ENCODE measurements around the gene UBXN11. TPM values are rescaled to one million over a fixed set of nuclear protein-coding genes. Genes with fewer than 3 reads are reported as not detected.

Gene UBXN11
- total RNA-seq, 4 donors from 2014 or later: 3.7 to 12.1 (median 10.5) TPM

GRCh38 chr1:26265405-26265804 is 41.0 kb downstream of the UBXN11 start:
- no peak for TF ChIP-seq POLR2A (IDR thresholded peaks at IDR 0.05)
- TF ChIP-seq EP300 (IDR thresholded peaks at IDR 0.05): no peak
- TF ChIP-seq CTCF (IDR thresholded peaks at IDR 0.05): no peak
- TF ChIP-seq POLR2AphosphoS5 (IDR thresholded peaks at IDR 0.05): no peak
- 100% methylated on average over 1 of the region's 1 CpG for WGBS, 2 donors (ENCODE audit: low coverage in 1 of 2)

GRCh38 chr1:26263212-26263611 is 43.2 kb downstream of the UBXN11 start:
- H3K27ac ChIP-seq: no peak overlapping the region
- H3K4me1 ChIP-seq: no peaks in the 10 kb centered on the region
- H3K9me3 ChIP-seq: no peaks in the 10 kb centered on the region
- no peak for ATAC-seq
- 85% methylated on average over 3 of the region's 5 CpGs; no CpG with 5 or more reads in 1 of the 2 donors for WGBS, 2 donors (ENCODE audit: low coverage in 1 of 2)
- H3K36me3 ChIP-seq: peaks cover 0 to 81% of the 10 kb centered on the region in 2 donors
- H3K27me3 ChIP-seq: no peaks in the 10 kb centered on the region
- H3K4me3 ChIP-seq: no peak overlapping the region
- TF ChIP-seq CTCF (IDR thresholded peaks at IDR 0.05): no peak
- no peak for TF ChIP-seq POLR2A (IDR thresholded peaks at IDR 0.05)
- TF ChIP-seq EP300 (IDR thresholded peaks at IDR 0.05): no peak
- TF ChIP-seq POLR2AphosphoS5 (IDR thresholded peaks at IDR 0.05): no peak

More at GRCh38 chr1:26265405-26265804, 41.0 kb downstream of the UBXN11 start:
- H3K9me3 ChIP-seq: no peaks in the 10 kb centered on the region
- H3K36me3 ChIP-seq: peaks cover 0 to 81% of the 10 kb centered on the region in 2 donors
- H3K4me1 ChIP-seq: no peaks in the 10 kb centered on the region
- H3K4me3 ChIP-seq: no peak overlapping the region
- no peak overlapping the region for H3K27ac ChIP-seq
- no peaks in the 10 kb centered on the region for H3K27me3 ChIP-seq
- ATAC-seq: no peak

GRCh38 chr1:26259578-26259977 is 46.9 kb downstream of the UBXN11 start:
- Histone ChIP-seq H3K9me3 (no peaks in the 10 kb centered on the region), H3K27ac (no peak overlapping the region), H3K4me1 (no peaks in the 10 kb centered on the region), H3K36me3 (peaks cover 0 to 94% of the 10 kb centered on the region in 2 donors), H3K4me3 (no peak overlapping the region), H3K27me3 (no peaks in the 10 kb centered on the region)
- TF ChIP-seq EP300 (IDR thresholded peaks at IDR 0.05): no peak
- no peak for TF ChIP-seq CTCF (IDR thresholded peaks at IDR 0.05)
- WGBS, 2 donors (ENCODE audit: low coverage in 1 of 2): 77 to 81% methylated on average over 2 to 5 of the region's 5 CpGs
- ATAC-seq: no peak

GRCh38 chr1:26259005-26259404 is 47.4 kb downstream of the UBXN11 start:
- ATAC-seq: no peak
- Histone ChIP-seq H3K27me3 (no peaks in the 10 kb centered on the region), H3K4me3 (no peak overlapping the region), H3K4me1 (no peaks in the 10 kb centered on the region), H3K36me3 (peaks cover 0 to 89% of the 10 kb centered on the region in 2 donors), H3K9me3 (no peaks in the 10 kb centered on the region), H3K27ac (no peak overlapping the region)
- WGBS, 2 donors (ENCODE audit: low coverage in 1 of 2): 89 to 100% methylated on average over 2 of the region's 2 CpGs
- TF ChIP-seq POLR2AphosphoS5 (IDR thresholded peaks at IDR 0.05): no peak
- no peak for TF ChIP-seq EP300 (IDR thresholded peaks at IDR 0.05)
- no peak for TF ChIP-seq CTCF (IDR thresholded peaks at IDR 0.05)
- TF ChIP-seq POLR2A (IDR thresholded peaks at IDR 0.05): no peak

GRCh38 chr1:26257222-26257621 is 49.2 kb downstream of the UBXN11 start:
- Histone ChIP-seq H3K27ac (no peak overlapping the region), H3K36me3 (peaks cover 0 to 78% of the 10 kb centered on the region in 2 donors), H3K4me1 (no peaks in the 10 kb centered on the region), H3K9me3 (no peaks in the 10 kb centered on the region), H3K4me3 (no peak overlapping the region), H3K27me3 (no peaks in the 10 kb centered on the region)
- WGBS, 2 donors (ENCODE audit: low coverage in 1 of 2): 50 to 80% methylated on average over 1 of the region's 2 CpGs
- ATAC-seq: no peak
- TF ChIP-seq POLR2AphosphoS5 (IDR thresholded peaks at IDR 0.05) (no peak), CTCF (IDR thresholded peaks at IDR 0.05) (no peak), POLR2A (IDR thresholded peaks at IDR 0.05) (no peak), EP300 (IDR thresholded peaks at IDR 0.05) (no peak)

All from gastroesophageal sphincter (tissue), 4 donors.